Neural progenitor cell (in vitro differentiated cells): Measurements from ENCODE around the gene CCDC70. TPM values are rescaled to one million over a fixed set of nuclear protein-coding genes. Genes with fewer than 3 reads are reported as not detected.

Experiments used
- DNase-seq: peaks from one replicate; pipeline ENCODE4 v3.0.0-alpha.2; 2016; ENCODE audit warnings: low spot score
- H2AFZ ChIP-seq: fragments of 200-600 bp; sonication (generic); replicated peaks from 2 replicates; pipeline ENCODE4 v1.6.1; 2016; ENCODE audit warnings: antibody characterized with exemption
- H3F3A ChIP-seq: fragments of 200-600 bp; sonication (generic); 2 replicates; pipeline ENCODE4 v1.6.1; 2016; ENCODE audit warnings: antibody characterized with exemption, low read depth
- H3K27ac ChIP-seq: fragments of 200-600 bp; sonication (generic); 2 replicates; pipeline ENCODE4 v1.5.1; 2016; ENCODE audit warnings: mild to moderate bottlenecking
- H3K27me3 ChIP-seq: fragments of 200-600 bp; sonication (generic); 2 replicates; pipeline ENCODE4 v1.6.1; 2016; ENCODE audit warnings: mild to moderate bottlenecking, moderate library complexity
- H3K36me3 ChIP-seq: fragments of 200-600 bp; sonication (generic); 2 replicates; pipeline ENCODE4 v1.5.1; 2016
- H3K4me1 ChIP-seq: fragments of 200-600 bp; sonication (generic); 2 replicates; pipeline ENCODE4 v1.6.1; 2016; ENCODE audit warnings: mixed run types
- H3K4me2 ChIP-seq: fragments of 200-600 bp; sonication (generic); 2 replicates; pipeline ENCODE4 v1.6.1; 2016
- H3K4me3 ChIP-seq: fragments of 200-600 bp; sonication (generic); 2 replicates; pipeline ENCODE4 v1.5.1; 2016
- H3K79me2 ChIP-seq: fragments of 200-600 bp; sonication (generic); 2 replicates; pipeline ENCODE4 v1.6.1; 2016; ENCODE audit warnings: low read depth
- H3K9ac ChIP-seq: fragments of 200-600 bp; sonication (generic); 2 replicates; pipeline ENCODE4 v1.6.1; 2016
- H3K9me3 ChIP-seq: fragments of 200-600 bp; sonication (generic); 2 replicates; pipeline ENCODE4 v1.5.1; 2016; ENCODE audit warnings: low read depth
- H4K20me1 ChIP-seq: fragments of 200-600 bp; sonication (generic); 2 replicates; pipeline ENCODE4 v1.6.1; 2016; ENCODE audit warnings: low read depth
- H3K27ac Mint-ChIP-seq: 3 replicates; pipeline ENCODE4 v1.8.0; 2021; ENCODE audit warnings: mixed read lengths
- H3K27me3 Mint-ChIP-seq: 2 replicates; pipeline ENCODE4 v1.8.0; 2022; ENCODE audit warnings: low read depth, mild to moderate bottlenecking, inconsistent platforms, moderate library complexity, mixed read lengths; ENCODE audit not compliant: insufficient read depth
- H3K36me3 Mint-ChIP-seq: 3 replicates; pipeline ENCODE4 v1.8.0; 2021; ENCODE audit warnings: mixed read lengths
- H3K4me1 Mint-ChIP-seq: 3 replicates; pipeline ENCODE4 v1.8.0; 2021; ENCODE audit warnings: mixed read lengths
- H3K4me3 Mint-ChIP-seq: 3 replicates; pipeline ENCODE4 v1.8.0; 2021; ENCODE audit warnings: mild to moderate bottlenecking, moderate library complexity, mixed read lengths
- H3K9me3 Mint-ChIP-seq: 3 replicates; pipeline ENCODE4 v1.8.0; 2020; ENCODE audit warnings: mixed read lengths
- EZH2 ChIP-seq: fragments of 200-600 bp; sonication (generic); IDR thresholded peaks from 2 replicates; pipeline ENCODE4 v1.6.1; 2017; ENCODE audit warnings: antibody characterized with exemption, mild to moderate bottlenecking, moderate library complexity
- EZH2phosphoT487 ChIP-seq: fragments of 200-600 bp; sonication (generic); IDR thresholded peaks from 2 replicates; pipeline ENCODE4 v1.6.1; 2017; ENCODE audit warnings: antibody characterized with exemption
- total RNA-seq: library from RNA; depleted of rRNA; stranded (reverse); fragments of >200 nt; gene quantifications from 2 replicates; pipeline ENCODE4 v1.2.3, GENCODE V29; 2015; ENCODE audit warnings: low replicate concordance
- TF ChIP-seq, protein P1 (sequence below): fragments of 200-600 bp; sonication (generic); IDR thresholded peaks from 2 replicates; pipeline ENCODE4 v1.5.1; 2017; ENCODE audit warnings: antibody characterized with exemption, mild to moderate bottlenecking

The CCDC70 gene
- total RNA-seq, 1 donor from 2014 or later, result not detected

GRCh38 chr13:51879133-51879532 lies 17.4 kb downstream of the CCDC70 start:
- TF ChIP-seq EZH2, result no peak
- TF ChIP-seq, protein P1, sequence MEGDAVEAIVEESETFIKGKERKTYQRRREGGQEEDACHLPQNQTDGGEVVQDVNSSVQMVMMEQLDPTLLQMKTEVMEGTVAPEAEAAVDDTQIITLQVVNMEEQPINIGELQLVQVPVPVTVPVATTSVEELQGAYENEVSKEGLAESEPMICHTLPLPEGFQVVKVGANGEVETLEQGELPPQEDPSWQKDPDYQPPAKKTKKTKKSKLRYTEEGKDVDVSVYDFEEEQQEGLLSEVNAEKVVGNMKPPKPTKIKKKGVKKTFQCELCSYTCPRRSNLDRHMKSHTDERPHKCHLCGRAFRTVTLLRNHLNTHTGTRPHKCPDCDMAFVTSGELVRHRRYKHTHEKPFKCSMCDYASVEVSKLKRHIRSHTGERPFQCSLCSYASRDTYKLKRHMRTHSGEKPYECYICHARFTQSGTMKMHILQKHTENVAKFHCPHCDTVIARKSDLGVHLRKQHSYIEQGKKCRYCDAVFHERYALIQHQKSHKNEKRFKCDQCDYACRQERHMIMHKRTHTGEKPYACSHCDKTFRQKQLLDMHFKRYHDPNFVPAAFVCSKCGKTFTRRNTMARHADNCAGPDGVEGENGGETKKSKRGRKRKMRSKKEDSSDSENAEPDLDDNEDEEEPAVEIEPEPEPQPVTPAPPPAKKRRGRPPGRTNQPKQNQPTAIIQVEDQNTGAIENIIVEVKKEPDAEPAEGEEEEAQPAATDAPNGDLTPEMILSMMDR, result no peak
- no peak for TF ChIP-seq EZH2phosphoT487
- peaks cover 12% of the 10 kb centered on the region for H3K4me1 ChIP-seq
- Mint-ChIP-seq H3K36me3 (no peaks in the 10 kb centered on the region), H3K27me3 (peaks cover 11% of the 10 kb centered on the region), H3K4me1 (peaks cover 21% of the 10 kb centered on the region), H3K4me3 (no peak overlapping the region), H3K9me3 (no peaks in the 10 kb centered on the region), H3K27ac (no peak overlapping the region)
- no peaks in the 10 kb centered on the region for H3K9me3 ChIP-seq
- H3K27me3 ChIP-seq, result no peaks in the 10 kb centered on the region
- DNase-seq, result no peak
- no peaks in the 10 kb centered on the region for H3K79me2 ChIP-seq
- no peaks in the 10 kb centered on the region for H3K36me3 ChIP-seq
- H3K4me3 ChIP-seq, result no peak overlapping the region
- H4K20me1 ChIP-seq, result no peaks in the 10 kb centered on the region
- no peak overlapping the region for H3K9ac ChIP-seq
- no peak overlapping the region for H3K27ac ChIP-seq
- H2AFZ ChIP-seq, result peak overlapping the region; percentile 76
- no peak overlapping the region for H3K4me2 ChIP-seq
- no peaks in the 10 kb centered on the region for H3F3A ChIP-seq

- Histone ChIP-seq H3K4me2 (no peak overlapping the region), H2AFZ (no peak overlapping the region), H3F3A (no peaks in the 10 kb centered on the region), H3K27ac (no peak overlapping the region), H3K27me3 (no peaks in the 10 kb centered on the region), H3K36me3 (no peaks in the 10 kb centered on the region), H3K4me3 (no peak overlapping the region), H3K9me3 (no peaks in the 10 kb centered on the region), H3K4me1 (peaks cover 6% of the 10 kb centered on the region), H3K79me2 (no peaks in the 10 kb centered on the region), H3K9ac (no peak overlapping the region), H4K20me1 (no peaks in the 10 kb centered on the region)
- Mint-ChIP-seq H3K9me3 (no peaks in the 10 kb centered on the region), H3K36me3 (no peaks in the 10 kb centered on the region), H3K4me3 (no peak overlapping the region), H3K27ac (no peak overlapping the region), H3K27me3 (peaks cover 5% of the 10 kb centered on the region), H3K4me1 (peaks cover 5% of the 10 kb centered on the region)
- no peak for DNase-seq
- TF ChIP-seq EZH2, result no peak
Measured at GRCh38 chr13:51881296-51881695, 19.5 kb downstream of the CCDC70 start.

DNA sequence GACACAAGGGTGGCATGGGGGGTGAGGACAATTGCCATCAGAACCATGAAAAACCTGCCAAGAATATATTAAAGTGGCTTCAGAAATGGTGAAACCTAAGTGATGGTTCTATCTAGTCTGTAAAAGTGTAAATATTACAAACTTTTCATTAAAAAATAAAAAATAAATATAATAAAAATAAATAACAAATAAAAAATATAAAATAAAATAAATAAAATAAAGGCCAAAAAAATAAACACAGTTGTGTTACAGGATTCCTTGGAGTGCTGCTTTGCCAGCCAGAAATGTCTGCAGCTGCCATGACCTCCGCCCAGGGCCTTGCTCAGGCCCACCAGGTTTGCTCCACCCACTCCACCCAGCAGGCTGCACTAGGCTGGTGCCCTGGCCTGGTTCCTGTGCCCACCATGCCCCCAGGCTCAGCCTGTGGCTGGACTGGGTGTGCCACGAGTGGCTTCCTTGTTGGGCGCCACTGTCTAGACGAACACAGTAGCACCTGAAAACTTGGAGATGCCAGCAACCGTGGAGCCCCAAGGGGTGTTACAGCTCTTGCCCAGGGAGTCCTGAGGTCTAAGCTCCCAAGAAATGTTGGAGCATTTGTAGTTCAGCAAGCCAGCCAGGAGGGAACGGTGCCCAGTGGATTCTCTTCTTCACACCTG lies 20.9 kb downstream of the CCDC70 start:
- H3K27ac Mint-ChIP-seq, result no peak overlapping the region
- H3K9me3 Mint-ChIP-seq, result no peaks in the 10 kb centered on the region
- Histone ChIP-seq H3K9me3 (no peaks in the 10 kb centered on the region), H3K9ac (no peak overlapping the region), H3K4me3 (no peak overlapping the region), H3K4me1 (peaks cover 6% of the 10 kb centered on the region), H3K36me3 (no peaks in the 10 kb centered on the region), H4K20me1 (no peaks in the 10 kb centered on the region), H3F3A (no peaks in the 10 kb centered on the region), H3K4me2 (no peak overlapping the region), H3K27ac (no peak overlapping the region), H2AFZ (no peak overlapping the region), H3K27me3 (no peaks in the 10 kb centered on the region), H3K79me2 (no peaks in the 10 kb centered on the region)
- no peak for TF ChIP-seq EZH2
- TF ChIP-seq EZH2phosphoT487, result no peak
- TF ChIP-seq, protein P1, result no peak
- DNase-seq, result no peak
- H3K4me1 Mint-ChIP-seq, result peaks cover 5% of the 10 kb centered on the region
- H3K36me3 Mint-ChIP-seq, result no peaks in the 10 kb centered on the region
- peaks cover 5% of the 10 kb centered on the region for H3K27me3 Mint-ChIP-seq
- no peak overlapping the region for H3K4me3 Mint-ChIP-seq

DNA sequence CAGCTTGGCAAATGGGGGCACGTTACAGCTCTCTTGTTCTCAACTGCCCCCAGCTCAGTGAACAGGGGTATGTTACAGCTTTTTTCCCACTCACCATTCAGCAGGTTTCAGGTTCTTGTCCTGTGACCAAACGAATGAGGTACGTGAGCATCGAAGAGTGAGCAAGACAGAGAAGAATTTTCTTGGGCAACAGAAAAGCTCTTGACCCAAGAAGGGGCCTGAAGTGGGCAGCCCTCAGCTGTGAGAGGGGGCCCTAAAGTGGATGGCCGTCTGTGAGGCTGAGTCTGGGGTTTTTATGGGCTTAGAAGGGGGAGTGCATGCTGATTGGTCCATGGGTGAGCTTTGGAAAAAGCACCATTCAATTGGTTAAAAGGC lies 21.4 kb downstream of the CCDC70 start:
- H3K27ac Mint-ChIP-seq, result no peak overlapping the region
- H3K4me3 ChIP-seq, result no peak overlapping the region
- no peaks in the 10 kb centered on the region for H4K20me1 ChIP-seq
- H3K9ac ChIP-seq, result no peak overlapping the region
- H3K9me3 Mint-ChIP-seq, result no peaks in the 10 kb centered on the region
- no peaks in the 10 kb centered on the region for H3K36me3 Mint-ChIP-seq
- no peak overlapping the region for H3K4me3 Mint-ChIP-seq
- TF ChIP-seq, protein P1, result no peak
- TF ChIP-seq EZH2phosphoT487, result no peak
- no peak for TF ChIP-seq EZH2
- no peaks in the 10 kb centered on the region for H3K9me3 ChIP-seq
- H3K4me2 ChIP-seq, result no peak overlapping the region
- H3K27ac ChIP-seq, result no peak overlapping the region
- no peaks in the 10 kb centered on the region for H3K27me3 ChIP-seq
- DNase-seq, result no peak
- no peaks in the 10 kb centered on the region for H3F3A ChIP-seq
- peaks cover 5% of the 10 kb centered on the region for H3K4me1 Mint-ChIP-seq
- H2AFZ ChIP-seq, result no peak overlapping the region
- peaks cover 6% of the 10 kb centered on the region for H3K4me1 ChIP-seq
- H3K36me3 ChIP-seq, result no peaks in the 10 kb centered on the region
- peaks cover 6% of the 10 kb centered on the region for H3K27me3 Mint-ChIP-seq
- H3K79me2 ChIP-seq, result no peaks in the 10 kb centered on the region
